B cell (primary cell): Measurements from ENCODE around the gene COL19A1. TPM values are rescaled to one million over a fixed set of nuclear protein-coding genes. Genes with fewer than 3 reads are reported as not detected.

Experiments used
- ATAC-seq: fragments of 200-7000 bp; cut with Tn5 transposase; one replicate; pipeline ENCODE4 v1.10.0; 2021; ENCODE audit warnings: low read depth, mild to moderate bottlenecking, moderate number of reproducible peaks, moderate library complexity
- CTCF ChIA-PET: fragments of 350-600 bp; sonication (Branson Sonifier 250); formaldehyde crosslinking; loops from one replicate; lab custom pipeline; 2021; ENCODE audit warnings: antibody characterized with exemption, inconsistent platforms; lab: Charles Lee
- POLR2A ChIA-PET: fragments of 350-600 bp; sonication (Branson Sonifier 250); formaldehyde crosslinking; loops from one replicate; lab custom pipeline; 2021; ENCODE audit warnings: antibody characterized with exemption; lab: Charles Lee
- DNase-seq: peaks from one replicate; pipeline ENCODE4 v3.0.0; 2013
- H2AFZ ChIP-seq: 2 replicates; pipeline ENCODE4 v1.6.1; 2012; ENCODE audit warnings: mild to moderate bottlenecking, low read depth, low read length; ENCODE audit not compliant: insufficient read depth, poor library complexity, severe bottlenecking
- H3K27ac ChIP-seq, 2 donors: 1 replicate in 1 of 2; 2 replicates in 1 of 2; pipeline ENCODE4 v1.5.1; 2012 to 2013; ENCODE audit warnings: low read length in 2 of 2, mild to moderate bottlenecking in 2 of 2, moderate library complexity in 1 of 2
- H3K27me3 ChIP-seq, 4 experiments: fragments of 200-600 bp in 1 of 4; sonication (generic) in 1 of 4; replicated peaks in 1 of 4; 1 replicate in 2 of 4; 2 replicates in 2 of 4; pipeline versions ENCODE4 v1.6.1 to v1.7.0; 2013 to 2016; ENCODE audit warnings: low read length in 3 of 4, mild to moderate bottlenecking in 2 of 4, mixed read lengths in 1 of 4, moderate library complexity in 1 of 4; ENCODE audit not compliant: insufficient read depth in 4 of 4, control insufficient read depth in 3 of 4; ENCODE audit errors: control extremely low read depth in 1 of 4
- H3K36me3 ChIP-seq, 2 experiments: replicated peaks in 1 of 2; 1 replicate in 1 of 2; 2 replicates in 1 of 2; pipeline versions ENCODE4 v1.6.1 to v1.7.1; 2013; ENCODE audit warnings: low read length in 1 of 2; ENCODE audit not compliant: insufficient read depth in 2 of 2, control insufficient read depth in 1 of 2; ENCODE audit errors: control extremely low read depth in 1 of 2, extremely low read depth in 1 of 2
- H3K4me1 ChIP-seq, 2 donors: fragments of 200-600 bp in 1 of 2; sonication (generic) in 1 of 2; 1 replicate in 1 of 2; 2 replicates in 1 of 2; pipeline versions ENCODE4 v1.5.1 to v1.6.1; 2013 to 2017; ENCODE audit warnings: low read length in 2 of 2; ENCODE audit not compliant: control insufficient read depth in 2 of 2, insufficient read depth in 2 of 2
- H3K4me2 ChIP-seq: replicated peaks from 2 replicates; pipeline ENCODE3; 2012; ENCODE audit warnings: mild to moderate bottlenecking, low read depth, low read length; ENCODE audit not compliant: poor library complexity, severe bottlenecking
- H3K4me3 ChIP-seq, 5 experiments: fragments of 200-600 bp in 1 of 5; sonication (generic) in 1 of 5; 1 replicate in 3 of 5; 2 replicates in 2 of 5; pipeline versions ENCODE4 v1.5.1 to v1.7.0; 2011 to 2016; ENCODE audit warnings: low read length in 4 of 5, mild to moderate bottlenecking in 4 of 5, low read depth in 2 of 5, control low read depth in 1 of 5, moderate library complexity in 1 of 5; ENCODE audit not compliant: insufficient read depth in 1 of 5; ENCODE audit errors: control extremely low read depth in 1 of 5, extremely low read depth in 1 of 5
- H3K79me2 ChIP-seq: fragments of 200-600 bp; sonication (generic); one replicate; pipeline ENCODE4 v1.6.0; 2016; ENCODE audit warnings: low read length; ENCODE audit not compliant: control insufficient read depth, insufficient read depth
- H3K9ac ChIP-seq: fragments of 200-600 bp; sonication (generic); 2 replicates; pipeline ENCODE4 v1.6.1; 2017; ENCODE audit warnings: mild to moderate bottlenecking, low read length, moderate library complexity
- H3K9me3 ChIP-seq, 3 donors: one replicate each; pipeline versions ENCODE4 v1.6.1 to v1.7.1; 2013; ENCODE audit warnings: low read length in 2 of 3; ENCODE audit not compliant: control insufficient read depth in 2 of 3, insufficient read depth in 1 of 3; ENCODE audit errors: control extremely low read depth in 1 of 3
- H4K20me1 ChIP-seq: 2 replicates; pipeline ENCODE4 v1.6.0; 2012; ENCODE audit warnings: mild to moderate bottlenecking, low read length; ENCODE audit not compliant: insufficient read depth, control insufficient read depth, poor library complexity, severe bottlenecking
- H3K27ac Mint-ChIP-seq: one replicate; pipeline ENCODE4 v1.8.0; 2021; ENCODE audit warnings: mixed read lengths
- H3K27me3 Mint-ChIP-seq: one replicate; pipeline ENCODE4 v1.8.0; 2021; ENCODE audit warnings: mixed read lengths
- H3K4me1 Mint-ChIP-seq: one replicate; pipeline ENCODE4 v1.8.0; 2021; ENCODE audit warnings: mixed read lengths
- H3K4me3 Mint-ChIP-seq: one replicate; pipeline ENCODE4 v1.8.0; 2021; ENCODE audit warnings: mixed read lengths
- H3K9me3 Mint-ChIP-seq: one replicate; pipeline ENCODE4 v1.8.0; 2022; ENCODE audit warnings: mixed read lengths; ENCODE audit not compliant: insufficient read depth
- EZH2 ChIP-seq: IDR thresholded peaks from 2 replicates; pipeline ENCODE4 v1.6.1; 2012; ENCODE audit warnings: borderline replicate concordance, low read depth, mild to moderate bottlenecking, moderate library complexity, low read length; ENCODE audit not compliant: insufficient read depth, poor library complexity, severe bottlenecking
- WGBS: methylation state at CpG from one replicate; pipeline ENCODE4 v1.1.5; 2013; ENCODE audit warnings: missing lambda C conversion rate; ENCODE audit not compliant: insufficient coverage; 5-methylcytosine and 5-hydroxymethylcytosine counted together
- intact Hi-C: fragments of 100-400 bp; cut with micrococcal nuclease; formaldehyde crosslinking; loops from one replicate; pipeline ENCODE4 v1.10.0; 2022
- polyA plus RNA-seq: library from polyadenylated mRNA; depleted of rRNA; stranded (reverse); fragments of >200 nt; gene quantifications from 2 replicates; pipeline ENCODE4 v1.2.3, GENCODE V29; 2012
- total RNA-seq, 2 donors: library from RNA; stranded (reverse); fragments of 120-200 nt in 1 of 2; gene quantifications; 1 replicate in 1 of 2; 2 replicates in 1 of 2; pipeline versions ENCODE4 v1.2.3 to v1.2.4, GENCODE V29; 2013 to 2022
- TF ChIP-seq, protein P1 (sequence below): fragments of 200-600 bp; IDR thresholded peaks from one replicate; pipeline ENCODE4 v1.8.0; 2022; ENCODE audit warnings: antibody characterized with exemption, mild to moderate bottlenecking

The COL19A1 gene
- total and polyA plus RNA-seq, 2 donors (not counting 1 experiment from before 2014, with no cell fraction given) = 14.6 to 61.4 TPM

DNA sequence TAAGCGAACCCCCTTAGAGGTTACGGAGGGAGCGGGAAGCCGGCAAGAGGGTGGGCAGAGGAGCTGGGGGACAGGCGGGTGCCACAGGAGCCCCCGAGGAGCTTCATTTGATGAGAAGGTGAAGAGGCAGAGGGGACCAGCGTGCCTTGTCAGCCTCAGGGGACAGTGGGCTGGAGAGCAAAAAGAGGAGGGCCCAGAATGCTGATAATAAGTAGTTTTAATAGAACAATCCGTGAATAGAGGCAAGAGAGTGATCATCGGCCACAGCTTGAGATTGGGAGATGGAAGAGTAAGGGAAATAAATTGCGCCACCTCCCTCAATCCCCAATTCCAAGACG is 1.3 kb downstream of the COL19A1 start:
- H3K27me3 Mint-ChIP-seq = no peaks in the 10 kb centered on the region
- Histone ChIP-seq H3K4me2 (peak overlapping the region; percentile 77), H3K27ac (peak overlapping the region; percentile 91 to 96), H3K9me3 (no peaks in the 10 kb centered on the region), H3K27me3 (no peaks in the 10 kb centered on the region), H3K36me3 (peaks cover 0 to 2% of the 10 kb centered on the region in 2 experiments), H3K79me2 (peaks cover 83% of the 10 kb centered on the region), H2AFZ (peak overlapping the region; percentile 64), H3K9ac (peak overlapping the region; percentile 90), H3K4me3 (peak overlapping the region; percentile 52 to 79 (median 75)), H4K20me1 (no peaks in the 10 kb centered on the region), H3K4me1 (peaks cover 39 to 57% of the 10 kb centered on the region in 2 donors)
- no peak for ATAC-seq
- no peak for TF ChIP-seq EZH2
- TF ChIP-seq, protein P1, sequence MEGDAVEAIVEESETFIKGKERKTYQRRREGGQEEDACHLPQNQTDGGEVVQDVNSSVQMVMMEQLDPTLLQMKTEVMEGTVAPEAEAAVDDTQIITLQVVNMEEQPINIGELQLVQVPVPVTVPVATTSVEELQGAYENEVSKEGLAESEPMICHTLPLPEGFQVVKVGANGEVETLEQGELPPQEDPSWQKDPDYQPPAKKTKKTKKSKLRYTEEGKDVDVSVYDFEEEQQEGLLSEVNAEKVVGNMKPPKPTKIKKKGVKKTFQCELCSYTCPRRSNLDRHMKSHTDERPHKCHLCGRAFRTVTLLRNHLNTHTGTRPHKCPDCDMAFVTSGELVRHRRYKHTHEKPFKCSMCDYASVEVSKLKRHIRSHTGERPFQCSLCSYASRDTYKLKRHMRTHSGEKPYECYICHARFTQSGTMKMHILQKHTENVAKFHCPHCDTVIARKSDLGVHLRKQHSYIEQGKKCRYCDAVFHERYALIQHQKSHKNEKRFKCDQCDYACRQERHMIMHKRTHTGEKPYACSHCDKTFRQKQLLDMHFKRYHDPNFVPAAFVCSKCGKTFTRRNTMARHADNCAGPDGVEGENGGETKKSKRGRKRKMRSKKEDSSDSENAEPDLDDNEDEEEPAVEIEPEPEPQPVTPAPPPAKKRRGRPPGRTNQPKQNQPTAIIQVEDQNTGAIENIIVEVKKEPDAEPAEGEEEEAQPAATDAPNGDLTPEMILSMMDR = peak; percentile 22
- H3K27ac Mint-ChIP-seq = peak overlapping the region; percentile 95
- peak overlapping the region; percentile 93 for H3K4me3 Mint-ChIP-seq
- DNase-seq = no peak
- ChIA-PET CTCF (interaction anchor here (0.5 to 4.2 kb wide), 28 partner anchors 11 to 242 kb away, joined by 3 to 66 read pairs (median 4); partner anchors contain the start of gene LMBRD1), POLR2A (interaction anchor here (1.8 to 5.5 kb wide), 6 partner anchors 9 to 71 kb away, joined by 5 to 38 read pairs (median 7); partner anchors contain the start of gene LMBRD1)
- H3K4me1 Mint-ChIP-seq = peaks cover 66% of the 10 kb centered on the region
- no peaks in the 10 kb centered on the region for H3K9me3 Mint-ChIP-seq
- WGBS = 1% methylated on average over 6 of the region's 11 CpGs
- intact Hi-C loops = loop anchor here (1.0 to 10.0 kb wide), 7 partner anchors 14 to 547 kb away; partner anchors contain the start of gene FAM135A

DNA sequence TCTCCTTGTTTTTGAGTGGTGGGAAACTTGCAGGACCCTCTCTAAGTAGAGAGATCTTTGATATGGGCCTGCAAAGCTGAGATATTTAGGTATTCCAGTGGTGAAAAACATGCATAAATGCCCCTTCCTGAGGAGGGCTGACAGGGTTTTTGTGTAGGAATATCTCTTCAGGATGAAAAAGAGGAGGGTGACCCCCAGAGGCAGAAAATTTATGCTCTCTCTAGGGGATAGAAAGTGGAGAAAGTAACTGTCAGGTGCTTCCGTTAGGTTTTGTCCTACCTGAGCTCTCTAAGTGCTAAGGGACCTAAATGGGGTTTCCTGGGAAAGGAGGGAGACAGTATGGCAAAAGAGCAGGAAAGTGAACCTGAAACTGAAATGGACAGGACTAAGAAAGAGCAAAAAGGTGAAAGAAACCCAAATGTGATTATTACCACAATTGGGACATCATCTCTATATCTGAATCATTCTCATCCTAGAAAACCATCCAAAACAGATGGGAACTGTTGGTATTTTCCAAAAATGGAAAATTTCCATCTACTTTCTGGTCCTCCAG is 2.0 kb downstream of the COL19A1 start:
- no peaks in the 10 kb centered on the region for H4K20me1 ChIP-seq
- intact Hi-C loops = loop anchor here (5.0 to 10.0 kb wide), 4 partner anchors 64 to 546 kb away; partner anchors contain the start of gene FAM135A
- ChIA-PET CTCF (interaction anchor here (1.0 to 4.2 kb wide), 11 partner anchors 11 to 241 kb away, joined by 3 to 66 read pairs (median 9); partner anchors contain the start of gene LMBRD1), POLR2A (interaction anchor here (1.9 to 5.5 kb wide), 4 partner anchors 8 to 71 kb away, joined by 5 to 38 read pairs (median 7); partner anchors contain the start of gene LMBRD1)
- peak overlapping the region; percentile 91 to 96 for H3K27ac ChIP-seq
- peaks cover 83% of the 10 kb centered on the region for H3K79me2 ChIP-seq
- no peaks in the 10 kb centered on the region for H3K9me3 ChIP-seq
- Mint-ChIP-seq H3K4me1 (peaks cover 70% of the 10 kb centered on the region), H3K4me3 (peak overlapping the region; percentile 93), H3K27ac (peak overlapping the region; percentile 95), H3K27me3 (no peaks in the 10 kb centered on the region), H3K9me3 (no peaks in the 10 kb centered on the region)
- DNase-seq (peak; percentile 48), ATAC-seq (no peak)
- H3K9ac ChIP-seq = peak overlapping the region; percentile 90
- peak overlapping the region; percentile 64 for H2AFZ ChIP-seq
- H3K4me3 ChIP-seq = peak overlapping the region; percentile 52 to 79 (median 75)
- peak overlapping the region; percentile 77 for H3K4me2 ChIP-seq
- H3K27me3 ChIP-seq = no peaks in the 10 kb centered on the region
- H3K36me3 ChIP-seq = peaks cover 0 to 4% of the 10 kb centered on the region in 2 experiments
- TF ChIP-seq, protein P1 = no peak
- TF ChIP-seq EZH2 = no peak
- 11% methylated on average over 1 of the region's 1 CpG for WGBS
- H3K4me1 ChIP-seq = peaks cover 46 to 61% of the 10 kb centered on the region in 2 donors
